ENCODE results near the gene MIA3.
"Not testable (repeated sequence)": the region's sequence is repeated elsewhere in the genome, so short reads cannot be mapped to it uniquely, and the experiment has no call there.

The MIA3 gene

GRCh38 chr1:222663431-222663934, 45.6 kb downstream of the MIA3 start:
- no peak for DNase-seq (ENCODE audit: low read depth in 2 of 2)

DNA sequence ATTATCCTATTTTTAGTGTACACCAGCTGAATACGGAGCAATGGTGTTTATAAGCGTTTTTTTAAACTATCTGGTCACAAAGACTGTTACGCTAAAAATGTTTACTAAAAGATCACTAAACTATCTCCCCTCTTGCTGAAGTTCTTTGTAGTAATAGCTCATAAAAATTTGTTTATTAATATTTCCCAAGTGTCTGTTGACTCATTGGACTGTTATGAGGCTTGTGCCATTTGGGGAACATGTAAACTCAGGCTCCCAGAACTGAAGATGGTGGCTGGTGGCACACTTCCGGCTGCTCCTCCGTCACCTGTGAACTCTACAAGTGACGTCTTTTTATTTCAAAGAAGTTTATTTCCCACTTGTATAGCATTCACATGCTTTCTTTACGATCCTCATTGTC, 48.1 kb downstream of the MIA3 start:
- no peak for DNase-seq (ENCODE audit: low read depth in 2 of 2)

GRCh38 chr1:222668184-222668583, 50.3 kb downstream of the MIA3 start:
- DNase-seq (ENCODE audit: low read depth in 2 of 2), result not testable (repeated sequence)

DNA sequence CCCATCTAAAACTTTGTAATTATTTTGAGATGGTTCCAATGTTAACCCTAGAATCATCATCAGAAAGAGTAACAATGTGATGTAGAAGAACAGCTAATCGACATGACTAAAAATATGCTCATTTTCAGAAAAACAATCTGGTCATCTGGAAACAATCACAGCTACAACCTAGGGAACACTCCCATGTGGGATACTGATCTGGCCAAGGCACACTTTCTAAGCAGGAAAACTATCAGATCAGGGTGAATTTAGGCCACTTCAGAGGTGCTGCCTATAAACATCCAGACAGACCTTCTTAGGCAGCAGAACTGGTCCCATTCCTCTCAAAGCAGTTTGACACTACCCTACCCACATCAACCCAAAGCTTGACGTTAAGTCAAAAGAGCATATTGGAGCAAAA, 51.2 kb downstream of the MIA3 start:
- DNase-seq (ENCODE audit: low read depth in 2 of 2), result not testable (repeated sequence)

DNA sequence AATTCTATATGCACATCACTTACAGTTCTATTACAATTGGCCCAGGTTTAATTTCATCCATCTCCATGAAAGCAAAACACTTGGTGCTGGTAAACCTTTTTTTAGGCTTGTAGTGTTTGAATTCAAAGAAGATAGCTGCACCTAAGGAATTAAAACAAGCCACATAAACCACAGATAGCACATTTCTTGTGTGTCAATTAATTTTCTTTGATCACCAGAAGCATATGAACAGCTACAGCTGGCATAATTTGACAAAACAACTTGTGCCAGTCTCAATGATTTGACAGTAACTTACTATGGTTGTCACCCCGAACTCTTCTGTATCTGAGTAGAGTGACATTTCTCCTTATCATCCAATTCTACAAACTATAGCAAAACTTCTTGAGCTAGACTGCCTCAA, 52.2 kb downstream of the MIA3 start:
- DNase-seq (ENCODE audit: low read depth in 2 of 2), result no peak

GRCh38 chr1:222680080-222680479, 62.2 kb downstream of the MIA3 start:
- no peak for DNase-seq (ENCODE audit: low read depth in 2 of 2)

DNA sequence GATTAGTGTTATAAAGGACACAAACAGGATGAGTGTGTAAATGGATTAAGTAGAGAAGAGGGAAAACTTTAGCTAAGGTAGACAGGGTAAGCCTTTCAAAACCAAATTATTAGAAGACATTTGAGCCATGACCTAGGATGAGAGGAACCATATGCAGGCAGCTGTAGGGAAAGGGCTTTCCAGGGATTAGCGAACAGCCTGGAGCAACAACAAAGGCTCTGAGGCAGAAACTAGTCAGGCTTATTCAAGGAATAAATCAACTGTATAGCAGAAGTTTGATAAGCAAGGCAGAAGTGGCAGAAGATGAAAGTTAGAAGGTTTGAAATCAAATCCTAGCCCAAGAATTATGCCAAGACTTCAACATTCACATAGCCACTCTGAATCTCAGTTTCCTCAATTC, 73.1 kb downstream of the MIA3 start:
- no peak for DNase-seq (ENCODE audit: low read depth in 2 of 2)

- no peak for DNase-seq (ENCODE audit: low read depth in 2 of 2)
These were observed 77.0 kb downstream of the MIA3 start for GRCh38 chr1:222694927-222695326.

- DNase-seq (ENCODE audit: low read depth in 2 of 2), result no peak
These were observed 78.8 kb downstream of the MIA3 start for GRCh38 chr1:222696741-222697140.

DNA sequence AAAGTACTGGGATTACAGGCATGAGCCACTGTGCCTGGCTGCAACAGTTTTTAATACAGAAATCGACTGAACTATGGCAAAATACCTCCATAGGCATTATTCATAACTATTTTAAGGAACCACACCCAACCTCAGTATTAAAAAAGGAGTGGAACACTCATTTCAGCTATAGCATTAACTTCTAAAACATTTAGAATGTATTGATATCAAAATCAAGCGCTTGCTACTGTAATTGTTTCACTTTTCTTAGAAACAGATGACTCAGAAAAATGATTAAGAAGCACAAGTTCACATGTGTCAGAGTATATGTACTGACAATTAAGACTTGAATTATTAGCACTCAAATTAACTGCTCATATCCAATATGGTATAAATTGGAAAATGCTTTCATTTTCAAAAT, 79.3 kb downstream of the MIA3 start:
- no peak for DNase-seq (ENCODE audit: low read depth in 2 of 2)

- no peak for DNase-seq (ENCODE audit: low read depth in 2 of 2)
These were observed 79.9 kb downstream of the MIA3 start for GRCh38 chr1:222697826-222698225.

- DNase-seq (ENCODE audit: low read depth in 2 of 2), result no peak
These were observed 84.3 kb downstream of the MIA3 start for GRCh38 chr1:222702210-222702609.

DNA sequence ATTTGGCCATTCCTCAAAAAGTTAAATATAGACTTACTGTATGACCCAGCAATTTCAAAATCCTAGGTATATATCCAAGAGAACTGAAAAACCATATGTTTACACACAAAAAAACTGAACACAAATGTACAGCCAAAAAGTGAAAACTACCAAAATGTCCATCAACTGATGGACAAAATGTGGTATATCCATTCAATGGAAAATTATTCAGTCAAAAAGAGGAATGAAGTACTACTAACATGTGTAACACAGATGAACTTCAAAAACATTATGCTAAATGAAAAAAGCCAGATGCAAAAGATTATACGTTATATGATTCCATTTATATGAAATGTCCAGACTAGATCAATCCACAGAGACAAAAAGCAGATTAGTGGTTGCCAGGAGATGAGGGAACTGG, 86.4 kb downstream of the MIA3 start:
- no peak for DNase-seq (ENCODE audit: low read depth in 2 of 2)

DNA sequence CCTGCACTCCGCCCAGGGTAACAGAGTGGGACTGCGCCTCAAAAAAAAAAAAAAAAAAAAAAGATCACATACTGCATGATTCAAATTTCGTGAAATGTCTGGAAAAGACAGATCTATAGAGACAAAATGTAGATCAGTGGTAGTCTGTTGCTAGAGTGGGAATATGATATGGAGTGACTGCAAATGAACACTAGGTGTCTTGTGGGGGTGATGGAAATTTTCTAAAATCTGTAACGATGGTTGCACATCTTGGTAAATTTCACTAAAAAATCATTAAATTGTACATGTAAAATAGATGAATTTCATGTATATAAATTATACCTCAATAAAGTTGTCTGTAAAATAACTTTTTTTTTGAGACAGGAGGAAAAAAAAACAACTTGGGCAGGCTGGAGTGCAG, 88.9 kb downstream of the MIA3 start:
- DNase-seq (ENCODE audit: low read depth in 2 of 2), result no peak

DNA sequence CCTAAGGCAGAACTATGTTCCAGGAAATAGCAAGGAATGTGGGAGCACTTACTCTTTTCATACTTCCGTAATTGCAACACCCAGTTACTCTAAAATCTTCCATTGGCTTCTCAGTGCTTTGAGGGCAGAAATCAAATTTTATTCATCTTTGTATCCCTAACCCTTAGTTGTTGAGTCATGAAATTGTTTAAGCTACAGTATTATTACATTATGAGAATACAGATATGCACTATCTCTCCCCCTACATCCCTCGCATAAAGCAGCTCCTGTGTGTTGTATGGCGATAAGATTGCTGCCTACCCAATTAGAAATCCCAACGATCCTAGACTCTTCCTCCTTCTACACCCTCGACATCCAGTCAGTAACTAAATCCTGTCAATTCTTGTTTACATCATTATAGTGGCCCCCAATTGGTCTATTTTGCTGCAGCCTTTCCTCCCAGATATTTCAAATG, 91.8 kb downstream of the MIA3 start:
- no peak for DNase-seq (ENCODE audit: low read depth in 2 of 2)

GRCh38 chr1:222711319-222712252, 93.7 kb downstream of the MIA3 start:
- DNase-seq (ENCODE audit: low read depth in 2 of 2), result peak; percentile 42 to 48

- peak; percentile 96 to 98 for DNase-seq (ENCODE audit: low read depth in 2 of 2)
These were observed 94.6 kb downstream of the MIA3 start, which contains the start of the genes AIDA and BROX for GRCh38 chr1:222712253-222713090. TSS of gene AIDA (minus strand) at chr1:222712491. CDS start at chr1:222712317, 174 bp downstream. TSS of gene BROX (plus strand) at chr1:222712564. CDS start at chr1:222715700, 3,136 bp downstream.

- DNase-seq (ENCODE audit: low read depth in 2 of 2), result peak; percentile 77 to 79
These were observed 95.4 kb downstream of the MIA3 start for GRCh38 chr1:222713091-222713961.

DNA sequence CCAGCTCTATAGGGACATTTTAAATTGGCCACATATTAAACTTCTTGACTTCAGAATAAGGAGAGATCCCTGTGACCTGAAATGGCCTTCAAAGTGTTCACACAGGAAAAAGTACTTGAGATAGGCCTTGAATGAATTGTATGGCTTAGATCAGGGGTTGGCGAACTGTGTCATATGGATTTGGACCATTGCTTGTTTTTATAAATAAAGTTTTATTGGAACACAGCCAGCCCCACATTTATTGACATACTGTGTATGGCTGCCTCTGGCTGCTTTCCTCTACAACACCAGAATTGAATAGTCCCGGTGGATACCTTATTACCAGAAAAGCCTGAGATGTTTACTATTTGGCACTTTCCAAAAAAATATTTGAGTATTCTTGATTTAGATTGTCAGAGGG, 98.5 kb downstream of the MIA3 start:
- DNase-seq (ENCODE audit: low read depth in 2 of 2), result no peak

All from stimulated activated CD4-positive, alpha-beta T cell treated with anti-CD3 and anti-CD28 coated beads, Interleukin-1b, Interleukin-23, amount 100 ng/mL, for 4 hours (primary cell).